ENCODE measurements around the gene CFAP299. TPM values are rescaled to one million over a fixed set of nuclear protein-coding genes. Genes with fewer than 3 reads are reported as not detected.

CFAP299 gene
- total and polyA plus RNA-seq, 2 donors from 2014 or later = 1.1 TPM; not detected in 1

DNA sequence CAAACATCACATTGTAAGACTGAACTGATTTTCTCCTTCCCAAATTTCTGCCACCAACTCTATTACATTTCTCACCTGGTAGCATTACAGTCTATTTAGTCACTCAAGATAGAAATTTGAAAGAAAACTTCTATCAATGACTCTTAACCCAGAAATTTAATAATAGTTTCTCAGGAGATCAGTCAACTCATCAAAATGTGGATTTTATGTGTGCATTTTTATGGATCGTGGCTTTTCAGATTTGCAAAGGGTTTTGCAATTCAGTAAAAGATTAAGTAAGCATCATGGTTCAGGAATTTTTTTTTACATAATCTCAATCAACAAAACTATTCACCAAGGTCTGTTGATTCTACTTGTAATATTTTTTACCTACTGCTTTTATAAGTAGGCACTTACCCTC, 111.1 kb downstream of the CFAP299 start:
- H3K4me1 ChIP-seq (ENCODE audit: control insufficient read depth in 2 of 3, insufficient read depth in 2 of 3, low read depth in 1 of 3, low read length in 3 of 3) = no peaks in the 10 kb centered on the region
- no peak overlapping the region for H3K27ac ChIP-seq (ENCODE audit: low read depth in 2 of 2, low read length in 2 of 2)
- no peak overlapping the region for H3K9ac ChIP-seq (ENCODE audit: low read length in 3 of 3)
- no peak overlapping the region for H3K4me3 ChIP-seq (ENCODE audit: low read length in 3 of 3)
- intact Hi-C loops (cut with DNase I) = no loop called here
- DNase-seq = no peak
- H3K27me3 ChIP-seq (ENCODE audit: control insufficient read depth, insufficient read depth, low read length) = no peaks in the 10 kb centered on the region
- no peaks in the 10 kb centered on the region for H3K36me3 ChIP-seq (ENCODE audit: control insufficient read depth in 2 of 3, insufficient read depth in 3 of 3, low read length in 3 of 3)
- no peaks in the 10 kb centered on the region for H3K9me3 ChIP-seq (ENCODE audit: control insufficient read depth in 2 of 3, insufficient read depth in 1 of 3, low read length in 3 of 3)
- TF ChIP-seq, protein P1, sequence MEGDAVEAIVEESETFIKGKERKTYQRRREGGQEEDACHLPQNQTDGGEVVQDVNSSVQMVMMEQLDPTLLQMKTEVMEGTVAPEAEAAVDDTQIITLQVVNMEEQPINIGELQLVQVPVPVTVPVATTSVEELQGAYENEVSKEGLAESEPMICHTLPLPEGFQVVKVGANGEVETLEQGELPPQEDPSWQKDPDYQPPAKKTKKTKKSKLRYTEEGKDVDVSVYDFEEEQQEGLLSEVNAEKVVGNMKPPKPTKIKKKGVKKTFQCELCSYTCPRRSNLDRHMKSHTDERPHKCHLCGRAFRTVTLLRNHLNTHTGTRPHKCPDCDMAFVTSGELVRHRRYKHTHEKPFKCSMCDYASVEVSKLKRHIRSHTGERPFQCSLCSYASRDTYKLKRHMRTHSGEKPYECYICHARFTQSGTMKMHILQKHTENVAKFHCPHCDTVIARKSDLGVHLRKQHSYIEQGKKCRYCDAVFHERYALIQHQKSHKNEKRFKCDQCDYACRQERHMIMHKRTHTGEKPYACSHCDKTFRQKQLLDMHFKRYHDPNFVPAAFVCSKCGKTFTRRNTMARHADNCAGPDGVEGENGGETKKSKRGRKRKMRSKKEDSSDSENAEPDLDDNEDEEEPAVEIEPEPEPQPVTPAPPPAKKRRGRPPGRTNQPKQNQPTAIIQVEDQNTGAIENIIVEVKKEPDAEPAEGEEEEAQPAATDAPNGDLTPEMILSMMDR (IDR thresholded peaks at IDR 0.05; ENCODE audit: borderline replicate concordance, extremely low read depth, insufficient read depth) = no peak
- FAIRE-seq = no peak

DNA sequence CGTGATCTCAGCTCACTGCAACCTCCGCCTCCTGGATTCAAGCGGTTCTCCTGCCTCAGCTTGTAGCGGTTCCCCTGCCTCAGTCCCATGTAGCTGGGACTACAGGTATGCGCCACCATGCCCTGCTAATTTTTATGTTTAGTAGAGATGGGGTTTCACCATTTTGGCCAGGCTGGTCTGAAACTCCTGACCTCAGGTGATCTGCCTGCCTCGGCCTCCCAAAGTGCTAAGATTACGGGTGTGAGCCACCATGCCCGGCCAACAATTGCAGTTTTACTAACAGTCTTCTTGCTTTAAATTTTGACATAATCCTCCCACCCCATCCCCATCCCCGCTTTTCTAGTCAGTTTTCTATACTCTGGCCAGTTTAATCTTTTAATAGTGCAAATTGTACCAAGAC, 112.0 kb downstream of the CFAP299 start:
- TF ChIP-seq, protein P1 (IDR thresholded peaks at IDR 0.05; ENCODE audit: borderline replicate concordance, extremely low read depth, insufficient read depth) = no peak
- Histone ChIP-seq H3K27me3 (ENCODE audit: control insufficient read depth, insufficient read depth, low read length) (no peaks in the 10 kb centered on the region), H3K4me1 (ENCODE audit: control insufficient read depth in 2 of 3, insufficient read depth in 2 of 3, low read depth in 1 of 3, low read length in 3 of 3) (no peaks in the 10 kb centered on the region), H3K4me3 (ENCODE audit: low read length in 3 of 3) (no peak overlapping the region), H3K27ac (ENCODE audit: low read depth in 2 of 2, low read length in 2 of 2) (no peak overlapping the region), H3K9ac (ENCODE audit: low read length in 3 of 3) (no peak overlapping the region), H3K9me3 (ENCODE audit: control insufficient read depth in 2 of 3, insufficient read depth in 1 of 3, low read length in 3 of 3) (no peaks in the 10 kb centered on the region), H3K36me3 (ENCODE audit: control insufficient read depth in 2 of 3, insufficient read depth in 3 of 3, low read length in 3 of 3) (no peaks in the 10 kb centered on the region)
- intact Hi-C loops (cut with DNase I) = no loop called here
- FAIRE-seq (no peak), DNase-seq (no peak)

DNA sequence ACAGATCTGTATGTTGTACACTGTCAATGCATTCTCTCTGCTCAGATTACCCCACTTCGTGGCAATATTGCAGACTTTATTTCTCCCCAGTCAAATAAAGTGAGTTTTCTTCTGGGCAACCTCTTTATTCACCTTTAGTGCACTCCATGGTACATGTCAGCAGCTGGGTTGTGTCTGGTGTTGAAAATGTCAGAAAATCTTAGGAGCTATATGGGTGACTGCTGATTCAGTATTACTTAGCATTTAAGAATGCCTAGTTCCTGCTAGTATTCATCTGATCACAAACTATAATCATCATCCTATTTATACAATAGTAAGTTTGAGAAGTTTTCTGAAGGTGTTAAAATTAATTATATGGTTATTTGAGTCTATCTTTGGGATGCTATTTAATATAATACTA, 112.5 kb downstream of the CFAP299 start:
- no peaks in the 10 kb centered on the region for H3K36me3 ChIP-seq (ENCODE audit: control insufficient read depth in 2 of 3, insufficient read depth in 3 of 3, low read length in 3 of 3)
- H3K27me3 ChIP-seq (ENCODE audit: control insufficient read depth, insufficient read depth, low read length) = no peaks in the 10 kb centered on the region
- no peak overlapping the region for H3K4me3 ChIP-seq (ENCODE audit: low read length in 3 of 3)
- no peak overlapping the region for H3K9ac ChIP-seq (ENCODE audit: low read length in 3 of 3)
- FAIRE-seq (no peak), DNase-seq (no peak)
- no peaks in the 10 kb centered on the region for H3K9me3 ChIP-seq (ENCODE audit: control insufficient read depth in 2 of 3, insufficient read depth in 1 of 3, low read length in 3 of 3)
- no peaks in the 10 kb centered on the region for H3K4me1 ChIP-seq (ENCODE audit: control insufficient read depth in 2 of 3, insufficient read depth in 2 of 3, low read depth in 1 of 3, low read length in 3 of 3)
- intact Hi-C loops (cut with DNase I) = no loop called here
- TF ChIP-seq, protein P1 (IDR thresholded peaks at IDR 0.05; ENCODE audit: borderline replicate concordance, extremely low read depth, insufficient read depth) = no peak
- H3K27ac ChIP-seq (ENCODE audit: low read depth in 2 of 2, low read length in 2 of 2) = no peak overlapping the region

DNA sequence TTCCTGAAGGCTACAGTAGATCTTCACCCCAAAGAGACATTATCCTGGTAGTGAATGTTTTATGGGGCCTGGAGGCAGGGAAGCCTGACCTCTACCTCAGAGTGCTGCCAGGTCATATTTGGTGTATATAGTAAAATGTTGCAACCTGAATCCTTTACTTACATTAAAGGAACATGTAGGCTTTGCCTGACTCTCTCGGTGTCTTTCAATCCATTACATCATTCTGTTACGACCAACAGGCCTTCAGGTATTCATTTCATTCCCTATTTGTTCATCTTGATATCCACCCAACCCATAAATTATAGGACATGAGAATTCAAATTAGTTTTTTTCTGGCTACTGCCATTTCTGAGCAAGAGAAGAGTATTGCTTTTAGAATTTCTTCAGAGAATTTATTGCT, 116.5 kb downstream of the CFAP299 start:
- Histone ChIP-seq H3K9me3 (ENCODE audit: control insufficient read depth in 2 of 3, insufficient read depth in 1 of 3, low read length in 3 of 3) (no peaks in the 10 kb centered on the region), H3K4me1 (ENCODE audit: control insufficient read depth in 2 of 3, insufficient read depth in 2 of 3, low read depth in 1 of 3, low read length in 3 of 3) (no peaks in the 10 kb centered on the region), H3K27me3 (ENCODE audit: control insufficient read depth, insufficient read depth, low read length) (no peaks in the 10 kb centered on the region), H3K4me3 (ENCODE audit: low read length in 3 of 3) (no peak overlapping the region), H3K27ac (ENCODE audit: low read depth in 2 of 2, low read length in 2 of 2) (no peak overlapping the region), H3K36me3 (ENCODE audit: control insufficient read depth in 2 of 3, insufficient read depth in 3 of 3, low read length in 3 of 3) (no peaks in the 10 kb centered on the region), H3K9ac (ENCODE audit: low read length in 3 of 3) (no peak overlapping the region)
- DNase-seq = no peak
- TF ChIP-seq, protein P1 (IDR thresholded peaks at IDR 0.05; ENCODE audit: borderline replicate concordance, extremely low read depth, insufficient read depth) = no peak
- FAIRE-seq = no peak
- intact Hi-C loops (cut with DNase I) = no loop called here

Data from kidney (tissue), 14 donors.